ENCODE measurements around the gene PRKD1.

The PRKD1 gene

GRCh38 chr14:29838752-29839151 is 88.9 kb downstream of the PRKD1 start:
- DNase-seq (ENCODE audit: low read depth in 2 of 2), result no peak

GRCh38 chr14:29836395-29836794 is 91.3 kb downstream of the PRKD1 start:
- DNase-seq (ENCODE audit: low read depth in 2 of 2), result no peak

GRCh38 chr14:29832042-29832441 is 95.6 kb downstream of the PRKD1 start:
- no peak for DNase-seq (ENCODE audit: low read depth in 2 of 2)

GRCh38 chr14:29829851-29830250 is 97.8 kb downstream of the PRKD1 start:
- no peak for DNase-seq (ENCODE audit: low read depth in 2 of 2)

GRCh38 chr14:29823816-29824215 is 103.8 kb downstream of the PRKD1 start:
- DNase-seq (ENCODE audit: low read depth in 2 of 2), result no peak

GRCh38 chr14:29822430-29822709 is 105.3 kb downstream of the PRKD1 start:
- no peak for DNase-seq (ENCODE audit: low read depth in 2 of 2)

GRCh38 chr14:29821661-29822429 is 105.8 kb downstream of the PRKD1 start:
- DNase-seq (ENCODE audit: low read depth in 2 of 2), result no peak

GRCh38 chr14:29821242-29821641 is 106.4 kb downstream of the PRKD1 start:
- no peak for DNase-seq (ENCODE audit: low read depth in 2 of 2)

GRCh38 chr14:29820785-29821184 is 106.9 kb downstream of the PRKD1 start:
- DNase-seq (ENCODE audit: low read depth in 2 of 2), result no peak

GRCh38 chr14:29817767-29818405 is 109.8 kb downstream of the PRKD1 start:
- no peak for DNase-seq (ENCODE audit: low read depth in 2 of 2)

- no peak for DNase-seq (ENCODE audit: low read depth in 2 of 2)
These were observed 112.5 kb downstream of the PRKD1 start for GRCh38 chr14:29815016-29815674.

GRCh38 chr14:29814156-29815015 is 113.3 kb downstream of the PRKD1 start:
- DNase-seq (ENCODE audit: low read depth in 2 of 2), result no peak

- no peak for DNase-seq (ENCODE audit: low read depth in 2 of 2)
These were observed 117.0 kb downstream of the PRKD1 start for GRCh38 chr14:29810682-29811081.

GRCh38 chr14:29810064-29810463 is 117.6 kb downstream of the PRKD1 start:
- DNase-seq (ENCODE audit: low read depth in 2 of 2), result no peak

- no peak for DNase-seq (ENCODE audit: low read depth in 2 of 2)
These were observed 121.5 kb downstream of the PRKD1 start for GRCh38 chr14:29806124-29806517.

- DNase-seq (ENCODE audit: low read depth in 2 of 2), result no peak
These were observed 122.1 kb downstream of the PRKD1 start for GRCh38 chr14:29805415-29806123.

GRCh38 chr14:29804481-29805266 is 123.0 kb downstream of the PRKD1 start:
- DNase-seq (ENCODE audit: low read depth in 2 of 2), result no peak

GRCh38 chr14:29803045-29803444 is 124.6 kb downstream of the PRKD1 start:
- DNase-seq (ENCODE audit: low read depth in 2 of 2), result no peak

- no peak for DNase-seq (ENCODE audit: low read depth in 2 of 2)
These were observed 125.4 kb downstream of the PRKD1 start for GRCh38 chr14:29802211-29802610.

GRCh38 chr14:29800961-29801360 is 126.7 kb downstream of the PRKD1 start:
- no peak for DNase-seq (ENCODE audit: low read depth in 2 of 2)

All from stimulated activated CD8-positive, alpha-beta memory T cell treated with anti-CD3 and anti-CD28 coated beads, Interleukin-15, amount 100 ng/mL, for 48 hours (primary cell).